Measurements from ENCODE around the gene ADCY7.

Gene ADCY7

GRCh38 chr16:50351116-50351515 lies 84.8 kb downstream of the ADCY7 start:
- no peak for DNase-seq

GRCh38 chr16:50351952-50352351 lies 85.6 kb downstream of the ADCY7 start:
- no peak for DNase-seq

- no peak for DNase-seq
Measured at GRCh38 chr16:50354082-50354481, 87.7 kb downstream of the ADCY7 start.

- DNase-seq, result peak; percentile 41
Measured at GRCh38 chr16:50354629-50355456, 88.5 kb downstream of the ADCY7 start.

GRCh38 chr16:50359626-50360025 lies 93.3 kb downstream of the ADCY7 start:
- DNase-seq, result no peak

- no peak for DNase-seq
Measured at GRCh38 chr16:50360033-50360778, 93.9 kb downstream of the ADCY7 start.

- no peak for DNase-seq
Measured at GRCh38 chr16:50360779-50361178, 94.4 kb downstream of the ADCY7 start.

GRCh38 chr16:50363656-50364055 lies 97.3 kb downstream of the ADCY7 start:
- no peak for DNase-seq

GRCh38 chr16:50365791-50366575 lies 99.6 kb downstream of the ADCY7 start:
- no peak for DNase-seq

Data from CD4-positive, alpha-beta T cell treated with Interleukin-4 for 4 hours (primary cell).